PC-3 (cell line): ENCODE measurements around the gene EPHB1.

Experiments
- CTCF ChIP-seq: fragments of 300-600 bp; sonication (generic); conservative IDR thresholded peaks from 2 replicates; pipeline ENCODE4 v1.5.1; 2017; ENCODE audit warnings: antibody characterized with exemption, low read depth, mild to moderate bottlenecking, low read length
- EZH2phosphoT487 ChIP-seq: fragments of 300-600 bp; sonication (generic); IDR thresholded peaks from 2 replicates; pipeline ENCODE4 v1.6.1; 2018; ENCODE audit warnings: mild to moderate bottlenecking, antibody characterized with exemption, low read length, borderline replicate concordance

- TF ChIP-seq CTCF (no peak), EZH2phosphoT487 (no peak)
These were observed 343.7 kb downstream of the EPHB1 start for GRCh38 chr3:135138776-135139175.
